Activated T-helper 17 cell treated with anti-CD3 and anti-CD28 coated beads, Interleukin-2, amount 50 U/mL, for 72 hours (primary cell): ENCODE results near the gene DBH. TPM values are rescaled to one million over a fixed set of nuclear protein-coding genes. Genes with fewer than 3 reads are reported as not detected.

Source experiments
- ATAC-seq: fragments of 150-1000 bp; cut with Tn5 transposase; replicated peaks from 2 replicates; pipeline ENCODE4 v1.10.0; 2021; ENCODE audit warnings: mild to moderate bottlenecking, moderate library complexity
- H3K27ac Mint-ChIP-seq: one replicate; pipeline ENCODE4 v1.8.0; 2022; ENCODE audit warnings: mixed read lengths
- H3K27me3 Mint-ChIP-seq: one replicate; pipeline ENCODE4 v1.8.0; 2022; ENCODE audit warnings: mixed read lengths
- H3K36me3 Mint-ChIP-seq: one replicate; pipeline ENCODE4 v1.8.0; 2022; ENCODE audit warnings: low read depth, mild to moderate bottlenecking, mixed read lengths
- H3K4me1 Mint-ChIP-seq: one replicate; pipeline ENCODE4 v1.8.0; 2022; ENCODE audit warnings: mixed read lengths
- H3K4me3 Mint-ChIP-seq: one replicate; pipeline ENCODE4 v1.8.0; 2022; ENCODE audit warnings: mild to moderate bottlenecking, mixed read lengths
- H3K9me3 Mint-ChIP-seq: one replicate; pipeline ENCODE4 v1.8.0; 2022; ENCODE audit warnings: mixed read lengths
- total RNA-seq, 2 donors: library from RNA; stranded (reverse); gene quantifications; one replicate each; pipeline ENCODE4 v1.2.3, GENCODE V29; 2022

DBH gene
- total RNA-seq, 2 donors from 2014 or later: not detected

GRCh38 chr9:133599470-133600173 lies 36.5 kb upstream of the DBH start:
- H3K9me3 Mint-ChIP-seq: peaks cover 7% of the 10 kb centered on the region
- H3K27ac Mint-ChIP-seq: no peak overlapping the region
- H3K4me1 Mint-ChIP-seq: no peaks in the 10 kb centered on the region
- no peak overlapping the region for H3K4me3 Mint-ChIP-seq
- no peak for ATAC-seq
- no peaks in the 10 kb centered on the region for H3K36me3 Mint-ChIP-seq
- H3K27me3 Mint-ChIP-seq: no peaks in the 10 kb centered on the region

DNA sequence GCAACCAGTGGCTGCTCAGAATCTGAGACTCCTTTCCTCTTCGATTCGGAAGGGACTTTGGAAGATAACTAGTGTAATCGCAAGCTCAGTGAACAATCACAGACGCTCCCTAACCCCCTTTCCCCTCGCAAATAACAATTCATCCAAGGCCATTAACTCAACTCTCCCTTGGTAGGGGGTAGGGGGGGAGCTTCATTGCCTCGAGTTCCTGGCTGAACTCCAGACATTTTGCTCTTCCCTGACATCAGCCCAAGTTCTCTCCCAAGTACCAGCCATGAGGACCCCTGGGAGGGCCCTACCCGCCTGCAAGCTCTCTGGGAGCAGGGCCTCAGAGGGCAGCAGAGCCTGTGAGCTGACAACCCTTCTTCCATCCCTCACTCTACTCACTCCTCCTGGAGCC lies 35.4 kb upstream of the DBH start:
- H3K27me3 Mint-ChIP-seq: no peaks in the 10 kb centered on the region
- no peaks in the 10 kb centered on the region for H3K4me1 Mint-ChIP-seq
- no peak overlapping the region for H3K4me3 Mint-ChIP-seq
- peaks cover 7% of the 10 kb centered on the region for H3K9me3 Mint-ChIP-seq
- ATAC-seq: no peak
- H3K36me3 Mint-ChIP-seq: no peaks in the 10 kb centered on the region
- no peak overlapping the region for H3K27ac Mint-ChIP-seq

DNA sequence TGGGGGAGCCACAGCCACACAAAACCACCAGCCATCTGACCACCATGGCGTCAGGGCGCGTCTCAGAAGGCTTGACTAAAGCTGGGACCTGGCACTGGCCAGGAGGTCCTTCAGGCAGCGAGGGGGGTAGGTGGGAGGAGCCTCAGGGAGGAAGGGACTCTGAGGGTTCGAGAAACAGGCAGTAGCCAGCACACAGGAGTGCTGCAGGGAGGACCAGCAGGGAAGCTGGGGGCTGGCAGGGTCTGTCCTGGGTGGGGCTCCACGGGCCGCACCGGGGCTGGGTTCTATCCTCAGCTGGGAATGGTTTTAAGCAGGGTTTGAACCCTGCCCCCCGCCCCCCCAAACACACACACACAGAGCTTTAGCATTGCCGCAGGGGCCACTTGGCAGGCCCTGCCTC lies 34.4 kb upstream of the DBH start:
- Mint-ChIP-seq H3K36me3 (no peaks in the 10 kb centered on the region), H3K9me3 (peaks cover 7% of the 10 kb centered on the region), H3K27ac (no peak overlapping the region), H3K27me3 (no peaks in the 10 kb centered on the region), H3K4me1 (no peaks in the 10 kb centered on the region), H3K4me3 (no peak overlapping the region)
- ATAC-seq: no peak

DNA sequence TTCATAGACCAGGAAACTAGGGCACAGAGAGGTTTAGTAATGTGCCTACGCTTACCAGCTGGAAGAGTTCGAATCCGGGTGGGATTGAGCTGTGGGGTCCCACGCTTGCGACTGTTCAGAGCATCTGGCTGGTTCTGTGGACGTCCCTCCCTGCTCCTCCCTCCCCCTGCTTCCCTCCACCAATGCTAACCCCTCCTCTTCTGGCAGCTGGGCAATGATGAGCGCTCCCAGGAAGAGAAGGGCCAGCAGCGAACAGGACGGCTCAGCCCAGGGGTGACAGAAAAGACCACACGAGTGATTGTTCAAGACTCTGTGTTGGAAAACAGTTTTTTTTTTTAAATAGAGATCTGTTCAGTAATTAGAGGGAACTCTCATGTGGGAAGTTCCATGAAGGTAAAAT lies 33.9 kb upstream of the DBH start:
- no peak for ATAC-seq
- Mint-ChIP-seq H3K27ac (no peak overlapping the region), H3K9me3 (peaks cover 4% of the 10 kb centered on the region)

GRCh38 chr9:133603135-133603927 lies 32.8 kb upstream of the DBH start:
- Mint-ChIP-seq H3K4me1 (no peaks in the 10 kb centered on the region), H3K36me3 (no peaks in the 10 kb centered on the region), H3K4me3 (no peak overlapping the region), H3K27me3 (peaks cover 2% of the 10 kb centered on the region), H3K27ac (no peak overlapping the region), H3K9me3 (no peaks in the 10 kb centered on the region)
- ATAC-seq: no peak

More for the DNA sequence above, 33.9 kb upstream of the DBH start:
- Mint-ChIP-seq H3K4me3 (no peak overlapping the region), H3K36me3 (no peaks in the 10 kb centered on the region), H3K27me3 (no peaks in the 10 kb centered on the region), H3K4me1 (no peaks in the 10 kb centered on the region)

GRCh38 chr9:133604214-133604613 lies 31.9 kb upstream of the DBH start:
- H3K4me1 Mint-ChIP-seq: no peaks in the 10 kb centered on the region
- H3K4me3 Mint-ChIP-seq: no peak overlapping the region
- ATAC-seq: no peak
- no peaks in the 10 kb centered on the region for H3K36me3 Mint-ChIP-seq
- no peak overlapping the region for H3K27ac Mint-ChIP-seq
- H3K27me3 Mint-ChIP-seq: peaks cover 4% of the 10 kb centered on the region
- H3K9me3 Mint-ChIP-seq: no peaks in the 10 kb centered on the region

- H3K27ac Mint-ChIP-seq: no peak overlapping the region
- no peak for ATAC-seq
- H3K27me3 Mint-ChIP-seq: peaks cover 9% of the 10 kb centered on the region
- H3K4me1 Mint-ChIP-seq: no peaks in the 10 kb centered on the region
- no peak overlapping the region for H3K4me3 Mint-ChIP-seq
- H3K36me3 Mint-ChIP-seq: no peaks in the 10 kb centered on the region
- H3K9me3 Mint-ChIP-seq: no peaks in the 10 kb centered on the region
These were observed 31.3 kb upstream of the DBH start for GRCh38 chr9:133604856-133605255.

GRCh38 chr9:133605446-133605845 lies 30.7 kb upstream of the DBH start:
- no peak for ATAC-seq
- Mint-ChIP-seq H3K27ac (no peak overlapping the region), H3K9me3 (no peaks in the 10 kb centered on the region), H3K36me3 (no peaks in the 10 kb centered on the region), H3K4me3 (no peak overlapping the region), H3K4me1 (no peaks in the 10 kb centered on the region), H3K27me3 (peaks cover 12% of the 10 kb centered on the region)

- no peak overlapping the region for H3K4me3 Mint-ChIP-seq
- no peak overlapping the region for H3K27ac Mint-ChIP-seq
- H3K36me3 Mint-ChIP-seq: no peaks in the 10 kb centered on the region
- H3K9me3 Mint-ChIP-seq: no peaks in the 10 kb centered on the region
- no peaks in the 10 kb centered on the region for H3K4me1 Mint-ChIP-seq
- ATAC-seq: no peak
- H3K27me3 Mint-ChIP-seq: peaks cover 17% of the 10 kb centered on the region
These were observed 30.1 kb upstream of the DBH start for GRCh38 chr9:133605856-133606707.

GRCh38 chr9:133606708-133607025 lies 29.5 kb upstream of the DBH start:
- no peak for ATAC-seq
- Mint-ChIP-seq H3K27ac (no peak overlapping the region), H3K36me3 (no peaks in the 10 kb centered on the region)

DNA sequence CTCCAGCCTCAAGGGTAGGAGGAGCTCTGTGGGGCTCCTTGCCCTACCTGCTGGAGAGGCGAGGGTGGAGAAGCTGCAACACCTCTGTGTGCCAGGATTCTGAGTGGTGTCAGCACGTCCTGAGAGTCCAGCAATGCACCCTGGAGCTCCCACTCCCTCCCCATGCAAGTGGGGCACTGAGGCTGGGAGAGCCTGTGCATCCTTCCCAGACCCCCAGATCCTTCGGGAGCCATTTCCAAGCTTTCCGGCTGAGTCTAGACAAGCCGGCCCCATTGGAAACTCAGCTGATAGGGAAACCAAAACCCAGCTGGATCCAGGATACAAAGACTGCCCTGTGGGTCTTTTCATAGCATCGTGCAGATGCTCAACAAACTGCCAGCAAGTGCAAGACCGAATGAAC lies 28.8 kb upstream of the DBH start:
- H3K27ac Mint-ChIP-seq: no peak overlapping the region
- H3K4me1 Mint-ChIP-seq: no peaks in the 10 kb centered on the region
- ATAC-seq: no peak
- no peaks in the 10 kb centered on the region for H3K36me3 Mint-ChIP-seq
- peaks cover 24% of the 10 kb centered on the region for H3K27me3 Mint-ChIP-seq
- H3K9me3 Mint-ChIP-seq: no peaks in the 10 kb centered on the region
- no peak overlapping the region for H3K4me3 Mint-ChIP-seq

More at GRCh38 chr9:133606708-133607025, 29.5 kb upstream of the DBH start:
- no peaks in the 10 kb centered on the region for H3K9me3 Mint-ChIP-seq
- no peaks in the 10 kb centered on the region for H3K4me1 Mint-ChIP-seq
- no peak overlapping the region for H3K4me3 Mint-ChIP-seq
- peaks cover 22% of the 10 kb centered on the region for H3K27me3 Mint-ChIP-seq

DNA sequence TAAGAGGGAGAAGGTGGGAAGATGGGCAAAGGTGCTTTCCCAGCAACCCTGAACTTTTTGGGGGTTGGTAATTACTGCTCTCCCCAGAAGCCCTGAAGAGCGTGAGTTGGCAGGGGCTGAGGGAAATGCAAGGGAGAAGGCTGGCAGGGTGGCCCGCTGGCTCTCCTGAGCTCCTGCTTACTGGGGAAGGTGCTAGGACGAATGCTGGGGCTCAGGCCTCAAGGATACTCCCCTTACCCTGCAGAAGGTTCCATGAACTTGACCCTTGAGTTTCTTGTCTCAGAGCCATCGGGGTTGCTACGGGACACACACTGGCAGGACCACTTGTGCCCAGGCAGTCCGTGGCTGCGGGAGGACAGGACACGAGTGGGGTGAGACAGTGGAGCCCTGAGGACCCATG lies 28.2 kb upstream of the DBH start:
- H3K4me1 Mint-ChIP-seq: no peaks in the 10 kb centered on the region
- no peak overlapping the region for H3K4me3 Mint-ChIP-seq
- no peak for ATAC-seq
- H3K9me3 Mint-ChIP-seq: no peaks in the 10 kb centered on the region
- no peaks in the 10 kb centered on the region for H3K36me3 Mint-ChIP-seq
- H3K27me3 Mint-ChIP-seq: peaks cover 24% of the 10 kb centered on the region
- H3K27ac Mint-ChIP-seq: no peak overlapping the region

GRCh38 chr9:133608382-133608781 lies 27.8 kb upstream of the DBH start:
- Mint-ChIP-seq H3K27me3 (peaks cover 27% of the 10 kb centered on the region), H3K36me3 (no peaks in the 10 kb centered on the region), H3K4me3 (no peak overlapping the region), H3K4me1 (no peaks in the 10 kb centered on the region), H3K27ac (no peak overlapping the region), H3K9me3 (no peaks in the 10 kb centered on the region)
- ATAC-seq: no peak

DNA sequence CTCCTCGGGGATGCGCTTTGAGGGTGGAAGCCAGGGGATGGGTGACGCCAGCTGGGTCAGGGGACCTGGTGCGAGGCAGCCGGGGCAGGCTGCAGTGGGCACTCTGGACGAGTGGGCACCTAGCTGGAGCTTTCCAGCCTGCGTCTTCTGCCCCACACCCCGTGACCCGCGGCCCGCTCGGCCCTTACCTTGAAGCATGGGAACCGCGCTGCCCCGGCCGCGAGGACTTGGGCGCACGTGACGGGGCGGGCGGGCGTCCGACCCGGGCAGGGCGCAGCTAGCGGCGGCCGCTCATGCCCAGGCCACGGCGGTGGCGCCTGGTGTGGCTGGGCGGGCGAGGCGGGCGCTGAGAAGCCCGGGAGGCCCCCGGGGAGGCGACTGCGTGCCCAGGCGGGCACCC lies 27.3 kb upstream of the DBH start:
- H3K27ac Mint-ChIP-seq: no peak overlapping the region
- ATAC-seq: no peak
- no peaks in the 10 kb centered on the region for H3K4me1 Mint-ChIP-seq
- no peaks in the 10 kb centered on the region for H3K9me3 Mint-ChIP-seq
- peaks cover 28% of the 10 kb centered on the region for H3K27me3 Mint-ChIP-seq
- no peak overlapping the region for H3K4me3 Mint-ChIP-seq
- H3K36me3 Mint-ChIP-seq: no peaks in the 10 kb centered on the region
